AG10803 (cell line): Measurements from ENCODE around the gene CBX8.

Experiments
- DNase-seq: peaks from one replicate; pipeline ENCODE4 v3.0.0; 2010; ENCODE audit warnings: low read depth
- H3K4me3 ChIP-seq: 2 replicates; pipeline ENCODE4 v1.5.1; 2011; ENCODE audit warnings: mild to moderate bottlenecking, low read length, control low read depth
- CTCF ChIP-seq: conservative IDR thresholded peaks from 2 replicates; pipeline ENCODE4 v1.5.1; 2011; ENCODE audit warnings: mild to moderate bottlenecking, low read length, control low read depth, inconsistent platforms

The CBX8 gene

GRCh38 chr17:79837888-79838521 lies 41.1 kb upstream of the CBX8 start:
- H3K4me3 ChIP-seq, result peak overlapping the region; percentile 84
- no peak for TF ChIP-seq CTCF
- peak; percentile 50 for DNase-seq

- TF ChIP-seq CTCF, result peak; percentile 11; the same call in 1 of the 2 replicates
- peak; percentile 65 for DNase-seq
These were observed 40.4 kb upstream of the CBX8 start for GRCh38 chr17:79836972-79837887.

GRCh38 chr17:79836510-79836971 lies 39.7 kb upstream of the CBX8 start:
- no peak for TF ChIP-seq CTCF
- H3K4me3 ChIP-seq, result peak overlapping the region; percentile 84
- peak; percentile 26 for DNase-seq

More at GRCh38 chr17:79836972-79837887, 40.4 kb upstream of the CBX8 start:
- H3K4me3 ChIP-seq, result peak overlapping the region; percentile 84

- no peak for TF ChIP-seq CTCF
- no peak overlapping the region for H3K4me3 ChIP-seq
- DNase-seq, result no peak
These were observed 39.2 kb upstream of the CBX8 start for GRCh38 chr17:79835953-79836509.

GRCh38 chr17:79835470-79835899 lies 38.6 kb upstream of the CBX8 start:
- no peak for DNase-seq
- no peak overlapping the region for H3K4me3 ChIP-seq

More at GRCh38 chr17:79835470-79835899, 38.6 kb upstream of the CBX8 start:
- TF ChIP-seq CTCF, result no peak
